HG02588 (cell line): ENCODE results near the gene OTOF.
A peak's percentile ranks its signal among the peaks of the same experiment; 100 is the strongest.

Experiments used
- ATAC-seq: cut with Tn5 transposase; IDR thresholded peaks from one replicate; pipeline ENCODE4 v1.9.1; 2021; ENCODE audit warnings: mild to moderate bottlenecking, moderate library complexity; ENCODE audit not compliant: unreplicated experiment

The OTOF gene

GRCh38 chr2:26503231-26503880 lies 25.4 kb upstream of the OTOF start:
- ATAC-seq, result peak; percentile 79

- ATAC-seq, result no peak
These were observed 22.5 kb upstream of the OTOF start for GRCh38 chr2:26500406-26500805.

- ATAC-seq, result no peak
These were observed 17.9 kb upstream of the OTOF start for GRCh38 chr2:26495705-26496297.

GRCh38 chr2:26494891-26495290 lies 17.0 kb upstream of the OTOF start:
- no peak for ATAC-seq

- no peak for ATAC-seq
These were observed 16.3 kb upstream of the OTOF start for GRCh38 chr2:26494199-26494598.

- no peak for ATAC-seq
These were observed 15.6 kb upstream of the OTOF start for GRCh38 chr2:26493566-26493965.

- no peak for ATAC-seq
These were observed 15.0 kb upstream of the OTOF start for GRCh38 chr2:26492749-26493515.

- no peak for ATAC-seq
These were observed 13.7 kb upstream of the OTOF start for GRCh38 chr2:26491563-26492167.

- no peak for ATAC-seq
These were observed 11.4 kb upstream of the OTOF start for GRCh38 chr2:26489213-26489850.

GRCh38 chr2:26488463-26489212 lies 10.7 kb upstream of the OTOF start:
- no peak for ATAC-seq

GRCh38 chr2:26487192-26487591 lies 9.3 kb upstream of the OTOF start:
- no peak for ATAC-seq

GRCh38 chr2:26486789-26487188 lies 8.9 kb upstream of the OTOF start:
- no peak for ATAC-seq

- ATAC-seq, result no peak
These were observed 7.9 kb upstream of the OTOF start for GRCh38 chr2:26485725-26486418.

- ATAC-seq, result no peak
These were observed 7.2 kb upstream of the OTOF start for GRCh38 chr2:26485099-26485498.

GRCh38 chr2:26484579-26484978 lies 6.7 kb upstream of the OTOF start:
- ATAC-seq, result no peak

GRCh38 chr2:26483957-26484565 lies 6.1 kb upstream of the OTOF start:
- ATAC-seq, result no peak

GRCh38 chr2:26483516-26483915 lies 5.6 kb upstream of the OTOF start:
- ATAC-seq, result no peak

- ATAC-seq, result no peak
These were observed 5.1 kb upstream of the OTOF start for GRCh38 chr2:26483027-26483326.

- ATAC-seq, result no peak
These were observed 4.5 kb upstream of the OTOF start for GRCh38 chr2:26482211-26483026.
